GM19395 (cell line): ENCODE measurements around the gene CEP89.
"Not testable (repeated sequence)": the region's sequence is repeated elsewhere in the genome, so short reads cannot be mapped to it uniquely, and the experiment has no call there.

ENCODE experiments used
- ATAC-seq: cut with Tn5 transposase; IDR thresholded peaks from one replicate; pipeline ENCODE4 v1.9.1; 2021; ENCODE audit warnings: mild to moderate bottlenecking, moderate library complexity; ENCODE audit not compliant: unreplicated experiment

The CEP89 gene

DNA sequence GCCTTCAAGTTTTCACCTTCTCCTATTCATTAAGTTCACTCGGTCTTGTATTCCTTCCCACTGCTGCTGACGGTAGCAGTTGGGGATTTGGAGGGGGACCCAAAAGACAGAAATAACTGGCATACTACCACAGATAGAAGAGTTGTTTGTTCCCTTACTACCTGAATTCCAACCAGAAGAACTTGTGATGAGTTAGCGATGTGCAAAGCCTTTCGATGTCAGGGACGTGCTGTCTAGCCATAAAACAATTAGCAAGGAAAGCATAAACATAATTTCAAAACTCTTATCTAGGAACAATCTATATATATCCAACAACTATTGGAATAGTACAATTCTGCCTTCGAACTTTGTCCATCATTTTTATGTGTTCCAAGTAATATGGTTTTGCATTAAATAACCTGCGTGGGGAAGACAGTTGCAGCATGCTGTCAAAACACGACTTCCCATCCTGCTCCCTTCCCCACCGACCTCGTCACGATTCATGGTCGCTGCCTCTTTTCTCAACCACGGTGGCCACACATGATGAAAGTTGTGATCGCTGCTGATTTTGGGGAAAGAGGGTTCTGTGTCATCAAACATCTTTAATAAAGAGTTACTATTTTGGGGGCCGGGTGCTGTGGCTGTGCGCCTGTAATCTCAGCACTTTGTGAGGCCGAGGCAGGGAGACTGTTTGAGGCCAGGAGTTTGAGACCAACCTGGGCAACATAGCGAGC, 98.4 kb downstream of the CEP89 start:
- ATAC-seq: no peak

- ATAC-seq: no peak
Observed at GRCh38 chr19:32872391-32872790, 99.4 kb downstream of the CEP89 start.

GRCh38 chr19:32870981-32871451, 100.7 kb downstream of the CEP89 start:
- no peak for ATAC-seq

- no peak for ATAC-seq
Observed at GRCh38 chr19:32869966-32870573, 101.7 kb downstream of the CEP89 start.

DNA sequence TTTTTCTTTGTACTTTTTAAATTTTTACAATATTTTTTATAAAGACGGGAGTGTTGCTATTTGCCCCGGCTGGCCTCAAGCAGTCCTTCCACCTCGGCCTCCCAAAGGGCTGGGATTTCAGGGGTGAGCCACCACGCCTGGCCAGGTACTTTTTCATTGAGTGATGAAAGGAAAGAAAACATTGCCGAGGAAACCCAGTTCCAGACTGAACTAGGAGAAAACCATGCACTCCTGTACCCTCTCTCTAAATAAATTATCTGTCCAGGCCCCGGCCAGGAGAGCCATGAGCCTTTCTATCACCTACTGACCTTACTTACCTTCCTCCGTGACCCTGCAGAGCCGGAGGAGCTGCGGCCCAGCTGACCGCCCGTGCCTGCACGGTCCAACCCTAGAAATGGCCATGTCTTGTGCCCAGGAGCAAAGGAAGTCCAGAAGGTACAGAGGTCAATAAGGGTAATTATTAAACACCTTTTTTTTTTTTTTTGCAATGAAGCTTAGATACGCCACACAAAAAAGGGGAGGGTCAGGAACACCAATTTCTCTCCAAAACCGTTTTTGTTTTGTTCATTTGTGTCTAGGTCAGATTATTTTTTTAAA, 102.3 kb downstream of the CEP89 start, which contains the start of gene SLC7A9:
Gene SLC7A9 (minus strand): TSS at position 399 of the 597 bp plus-strand sequence. CDS start 1,233 bp downstream, outside the sequence.
- no peak for ATAC-seq

GRCh38 chr19:32868206-32868950, 103.4 kb downstream of the CEP89 start:
- no peak for ATAC-seq

DNA sequence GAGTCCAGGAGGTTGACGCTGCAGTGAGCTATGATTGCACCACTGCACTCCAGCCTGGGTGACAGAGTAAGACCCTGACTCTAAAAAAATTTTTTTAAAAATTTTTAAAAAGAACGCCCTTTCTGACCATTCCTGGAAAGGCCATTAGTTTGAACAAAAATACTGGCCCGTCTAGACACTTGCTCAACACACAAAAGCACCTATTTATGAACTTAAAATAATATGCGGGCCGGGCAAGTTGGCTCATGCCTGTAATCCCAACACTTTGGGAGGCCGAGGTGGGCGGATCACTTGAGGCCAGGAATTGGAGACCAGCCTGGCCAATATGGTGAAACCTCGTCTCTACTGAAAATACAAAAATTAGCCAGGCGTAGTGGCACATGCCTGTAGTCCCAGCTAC, 104.3 kb downstream of the CEP89 start:
- ATAC-seq: not testable (repeated sequence)

GRCh38 chr19:32866564-32867265, 105.0 kb downstream of the CEP89 start:
- ATAC-seq: no peak

- no peak for ATAC-seq
Observed at GRCh38 chr19:32866061-32866460, 105.7 kb downstream of the CEP89 start.

- ATAC-seq: no peak
Observed at GRCh38 chr19:32865326-32865725, 106.4 kb downstream of the CEP89 start.

DNA sequence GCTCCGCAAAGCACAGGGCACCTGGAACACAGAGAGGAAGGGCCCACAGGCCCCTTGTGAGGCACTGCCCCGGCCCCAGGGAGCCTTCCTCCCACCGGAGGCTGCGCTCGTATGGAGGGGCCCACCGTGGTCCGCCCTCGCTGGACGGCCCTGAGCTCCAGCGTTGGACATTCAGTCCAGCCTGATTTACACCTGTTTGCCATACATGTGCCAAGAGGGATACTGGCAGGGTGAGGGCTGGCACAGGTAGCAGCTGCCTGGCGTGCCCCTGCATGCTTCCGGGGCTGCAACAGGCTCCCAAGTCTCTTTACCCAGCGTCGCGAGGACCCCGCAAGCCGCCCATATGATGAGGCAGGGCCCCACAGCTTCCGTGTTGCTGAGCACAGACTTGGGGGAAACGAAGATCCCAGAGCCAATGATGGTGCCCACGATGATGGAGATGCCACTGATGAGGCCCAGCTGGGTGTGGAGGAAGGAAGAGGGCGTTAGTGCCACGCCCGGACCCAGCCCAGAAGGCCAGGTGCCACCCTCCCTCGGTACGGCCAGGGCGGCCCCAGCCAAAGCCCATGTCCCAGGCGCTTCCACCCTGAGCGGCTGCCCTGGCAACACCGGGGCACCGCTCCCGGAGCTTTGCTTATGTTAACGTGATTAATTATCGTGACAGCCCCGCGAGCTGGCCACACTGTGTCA, 107.3 kb downstream of the CEP89 start:
- no peak for ATAC-seq

DNA sequence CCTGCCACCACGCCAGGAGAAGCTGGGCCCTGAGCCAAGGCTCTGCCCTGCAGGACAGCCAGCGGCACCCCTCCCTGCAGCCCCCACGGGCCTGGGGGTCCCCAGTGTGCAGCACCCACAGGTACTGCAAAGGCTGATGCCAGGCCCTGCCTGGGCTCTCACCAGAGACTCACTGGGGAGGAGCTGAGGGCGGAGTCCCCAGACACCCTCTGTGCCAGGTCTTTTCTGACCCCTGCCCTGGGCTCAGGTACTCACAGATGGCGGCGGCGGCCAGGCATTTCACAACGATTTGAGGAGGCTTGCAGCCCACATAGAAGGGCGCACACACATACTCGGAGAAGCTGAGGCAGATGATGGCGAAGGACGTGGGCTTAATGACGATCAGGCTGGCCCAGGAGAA, 107.9 kb downstream of the CEP89 start:
- ATAC-seq: no peak

- no peak for ATAC-seq
Observed at GRCh38 chr19:32863301-32863700, 108.5 kb downstream of the CEP89 start.

- no peak for ATAC-seq
Observed at GRCh38 chr19:32862741-32863140, 109.0 kb downstream of the CEP89 start.

GRCh38 chr19:32862173-32862572, 109.6 kb downstream of the CEP89 start:
- ATAC-seq: no peak

- ATAC-seq: no peak
Observed at GRCh38 chr19:32861596-32861995, 110.2 kb downstream of the CEP89 start.

DNA sequence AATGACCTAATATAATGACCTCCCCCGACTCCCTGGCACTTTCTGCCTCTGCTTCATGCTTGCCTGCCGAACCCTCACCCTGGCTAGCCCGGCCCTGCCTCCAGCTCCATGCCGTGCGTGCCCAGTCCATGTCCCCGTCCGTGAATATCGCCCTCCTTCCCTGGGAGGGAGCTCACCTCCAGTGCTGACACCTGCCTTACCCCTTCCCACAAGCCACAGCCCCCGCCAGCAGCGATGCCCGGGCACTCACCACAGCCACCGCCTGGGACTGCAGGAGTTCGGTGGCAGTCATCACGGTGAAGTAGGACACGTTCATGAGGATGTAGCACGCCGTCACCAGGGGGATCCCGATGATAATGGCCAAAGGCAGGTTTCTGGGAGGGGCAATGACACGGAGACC, 112.2 kb downstream of the CEP89 start:
- ATAC-seq: no peak

GRCh38 chr19:32858559-32858958, 113.2 kb downstream of the CEP89 start:
- ATAC-seq: no peak

GRCh38 chr19:32858155-32858554, 113.6 kb downstream of the CEP89 start:
- ATAC-seq: no peak

DNA sequence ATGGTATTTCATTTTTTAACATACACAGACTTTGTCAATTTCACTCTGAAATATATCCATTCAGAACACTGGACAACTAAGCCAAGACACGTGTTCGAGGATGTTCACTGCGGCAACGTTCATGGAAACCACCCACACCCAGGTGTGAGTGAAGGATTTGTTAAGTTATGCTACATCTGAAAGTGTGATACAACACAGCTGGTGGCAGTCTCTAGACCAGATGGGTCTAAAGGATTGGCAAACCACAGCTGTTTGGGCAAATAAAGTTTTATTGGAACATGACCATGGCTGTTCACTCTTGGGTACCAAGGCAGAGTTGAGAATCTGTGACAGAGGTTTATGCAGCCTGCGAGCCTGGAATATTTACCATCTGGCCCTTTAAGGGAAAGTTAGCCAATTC, 114.2 kb downstream of the CEP89 start:
- no peak for ATAC-seq
